Measurements from ENCODE around the gene PAK4.
"Not testable (repeated sequence)": the region's sequence is repeated elsewhere in the genome, so short reads cannot be mapped to it uniquely, and the experiment has no call there.

Gene PAK4

DNA sequence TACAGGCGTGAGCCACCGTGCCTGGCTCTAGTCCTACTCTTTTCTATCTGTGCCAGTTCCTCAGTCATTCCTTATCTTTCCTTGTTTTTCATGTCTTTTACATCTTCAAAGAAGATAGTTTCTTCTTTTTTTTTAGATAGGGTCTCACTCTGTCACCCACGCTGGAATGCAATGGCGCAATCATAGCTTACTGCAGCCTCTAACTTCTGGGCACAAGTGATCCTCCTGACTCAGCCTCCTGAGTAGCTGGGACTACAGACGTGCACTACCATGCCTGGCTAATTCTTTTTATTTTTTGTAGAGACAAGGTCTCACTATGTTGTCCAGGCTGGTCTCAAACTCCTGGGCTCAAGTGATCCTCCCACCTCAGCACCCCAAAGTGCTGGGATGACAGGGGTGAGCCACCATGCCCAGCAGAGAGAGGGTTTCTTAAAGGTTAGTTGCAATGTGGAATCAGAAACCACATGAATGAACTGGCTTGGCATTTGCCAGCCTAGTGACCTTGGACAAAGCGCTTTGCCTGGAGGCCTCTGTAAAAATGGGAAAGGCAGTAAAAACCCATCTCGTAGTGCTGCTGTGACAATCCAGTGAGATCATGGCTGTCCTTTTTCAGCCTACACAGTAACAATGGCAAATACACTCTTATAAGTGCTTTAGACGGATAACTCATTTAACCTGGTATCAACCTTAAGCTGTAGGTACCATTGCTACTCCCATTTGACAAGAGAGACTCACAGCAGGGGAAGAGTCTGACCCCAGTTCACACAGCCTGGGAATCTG is 37.5 kb upstream of the PAK4 start:
- TF ChIP-seq POLR2A (IDR thresholded peaks at IDR 0.05; ENCODE audit: low read depth, low read length) = no peak
- TF ChIP-seq POLR2AphosphoS5 (IDR thresholded peaks at IDR 0.05; ENCODE audit: low read depth, low read length) = no peak
- no peak for TF ChIP-seq TAF1 (IDR thresholded peaks at IDR 0.05; ENCODE audit: borderline replicate concordance, low read depth, low read length)
- FAIRE-seq (no peak), DNase-seq (ENCODE audit: insufficient read length) (no peak)

DNA sequence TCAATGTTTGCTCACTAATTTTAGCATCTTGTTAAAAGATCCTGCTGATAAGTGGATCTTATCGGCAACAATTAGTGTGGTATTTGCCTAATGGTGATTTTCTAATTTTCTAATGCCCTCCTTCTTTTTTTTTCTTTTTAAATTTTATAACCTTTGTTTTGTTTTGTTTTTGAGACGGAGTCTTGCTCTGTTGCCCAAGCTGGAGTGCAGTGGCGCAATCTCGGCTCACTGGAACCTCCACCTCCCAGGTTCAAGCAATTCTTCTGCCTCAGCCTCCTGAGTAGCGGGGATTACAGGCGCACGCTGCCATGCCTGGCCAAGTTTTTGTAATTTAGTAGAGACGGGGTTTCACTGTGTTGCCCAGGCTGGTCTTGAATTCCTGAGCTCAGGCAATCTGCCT is 35.6 kb upstream of the PAK4 start:
- not testable (repeated sequence) for FAIRE-seq

DNA sequence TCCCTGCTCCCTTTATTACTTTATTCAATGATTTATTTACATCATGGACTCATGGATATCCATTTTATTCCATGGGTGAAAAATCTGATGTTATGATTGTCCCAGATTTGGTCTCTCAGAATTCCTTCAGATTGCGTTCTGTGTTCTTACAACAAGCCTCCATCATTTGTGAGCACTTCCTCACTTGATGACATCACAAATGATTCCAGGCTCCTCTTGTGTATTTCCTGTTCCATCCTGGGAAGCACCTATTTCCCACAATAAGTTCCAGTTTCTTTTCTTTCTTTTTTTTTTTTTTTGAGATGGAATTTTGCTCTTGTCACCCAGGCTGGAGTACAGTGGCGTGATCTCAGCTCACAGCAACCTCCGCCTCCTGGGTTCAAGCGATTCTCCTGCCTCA is 34.7 kb upstream of the PAK4 start:
- DNase-seq (ENCODE audit: insufficient read length) (no peak), FAIRE-seq (no peak)
- TF ChIP-seq POLR2A (IDR thresholded peaks at IDR 0.05; ENCODE audit: low read depth, low read length) = no peak
- TF ChIP-seq POLR2AphosphoS5 (IDR thresholded peaks at IDR 0.05; ENCODE audit: low read depth, low read length) = no peak
- no peak for TF ChIP-seq TAF1 (IDR thresholded peaks at IDR 0.05; ENCODE audit: borderline replicate concordance, low read depth, low read length)

More for the DNA sequence above, 35.6 kb upstream of the PAK4 start:
- not testable (repeated sequence) for DNase-seq (ENCODE audit: insufficient read length)

DNA sequence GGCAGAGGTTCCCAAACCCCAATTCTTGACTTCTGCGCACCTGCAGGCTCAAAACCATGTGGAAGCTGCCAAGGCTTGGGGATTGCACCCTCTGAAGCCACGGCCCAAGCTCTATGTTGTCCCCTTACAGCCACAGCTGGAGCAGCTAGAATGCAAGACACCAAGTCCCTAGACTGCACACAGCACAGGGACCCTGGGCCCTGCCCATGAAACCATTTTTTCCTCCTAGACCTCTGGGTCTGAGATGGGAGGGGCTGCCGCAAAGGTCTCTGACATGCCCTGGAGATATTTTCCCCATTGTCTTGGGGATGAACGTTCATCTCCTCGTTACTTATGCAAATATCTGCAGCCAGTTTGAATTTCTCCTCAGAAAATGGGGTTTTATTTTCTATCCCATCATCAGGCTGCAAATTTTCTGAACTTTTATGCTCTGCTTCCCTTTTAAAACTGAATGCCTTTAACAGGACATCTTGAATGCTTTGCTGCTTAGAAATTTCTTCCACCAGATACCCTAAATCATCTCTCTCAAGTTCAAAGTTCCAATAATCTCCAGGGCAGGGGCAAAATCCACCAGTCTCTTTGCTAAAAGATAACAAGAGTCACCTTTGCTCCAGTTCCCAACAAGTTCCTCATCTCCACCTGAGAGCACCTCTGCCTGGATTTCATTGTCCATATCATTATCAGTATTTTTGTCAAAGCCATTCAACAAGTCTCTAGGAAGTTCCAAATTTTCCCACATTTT is 29.6 kb upstream of the PAK4 start:
- DNase-seq (ENCODE audit: insufficient read length); FAIRE-seq: not testable (repeated sequence)

DNA sequence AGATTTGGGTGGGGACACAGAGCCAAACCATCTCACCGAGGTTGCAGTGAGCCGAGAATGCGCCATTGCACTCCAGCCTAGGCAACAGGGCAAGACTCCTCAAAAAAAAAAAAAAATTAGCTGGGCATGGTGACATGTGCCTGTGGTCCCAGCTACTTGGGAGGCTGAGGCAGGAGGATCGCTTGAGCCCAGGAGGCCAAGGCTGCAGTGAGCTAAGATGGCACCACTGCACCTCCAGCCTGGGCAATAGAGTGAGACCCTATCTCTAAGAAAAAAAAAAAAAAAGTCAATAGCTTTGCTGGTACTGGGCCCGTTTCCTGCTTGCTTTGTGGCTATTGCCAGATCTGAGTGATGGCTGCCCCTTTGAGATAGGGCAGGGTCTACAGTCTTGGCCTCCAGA is 28.3 kb upstream of the PAK4 start:
- no peak for FAIRE-seq
- DNase-seq (ENCODE audit: insufficient read length) = no peak

DNA sequence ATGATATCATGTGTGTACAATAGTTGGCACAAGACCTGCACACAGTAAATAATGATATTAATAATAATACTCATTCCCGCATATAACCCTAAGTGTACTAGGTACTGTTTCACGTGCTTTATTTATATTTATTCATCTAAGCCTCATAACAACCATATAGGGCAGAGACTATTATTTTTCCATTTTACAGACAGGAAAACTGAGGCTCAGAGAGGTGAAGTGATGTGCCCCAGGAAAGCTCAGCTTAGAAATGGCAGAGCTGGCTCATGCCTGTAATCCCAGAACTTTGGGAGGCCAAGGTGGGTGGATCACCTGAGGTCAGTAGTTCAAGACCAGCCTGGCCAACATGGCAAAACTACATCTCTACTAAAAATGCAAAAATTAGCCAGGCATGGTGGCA is 27.9 kb upstream of the PAK4 start:
- no peak for DNase-seq (ENCODE audit: insufficient read length)
- FAIRE-seq = no peak
- no peak for TF ChIP-seq POLR2A (IDR thresholded peaks at IDR 0.05; ENCODE audit: low read depth, low read length)
- no peak for TF ChIP-seq TAF1 (IDR thresholded peaks at IDR 0.05; ENCODE audit: borderline replicate concordance, low read depth, low read length)
- no peak for TF ChIP-seq POLR2AphosphoS5 (IDR thresholded peaks at IDR 0.05; ENCODE audit: low read depth, low read length)

More for the DNA sequence above, 28.3 kb upstream of the PAK4 start:
- TF ChIP-seq POLR2AphosphoS5 (IDR thresholded peaks at IDR 0.05; ENCODE audit: low read depth, low read length) (no peak), POLR2A (IDR thresholded peaks at IDR 0.05; ENCODE audit: low read depth, low read length) (no peak), TAF1 (IDR thresholded peaks at IDR 0.05; ENCODE audit: borderline replicate concordance, low read depth, low read length) (no peak)

DNA sequence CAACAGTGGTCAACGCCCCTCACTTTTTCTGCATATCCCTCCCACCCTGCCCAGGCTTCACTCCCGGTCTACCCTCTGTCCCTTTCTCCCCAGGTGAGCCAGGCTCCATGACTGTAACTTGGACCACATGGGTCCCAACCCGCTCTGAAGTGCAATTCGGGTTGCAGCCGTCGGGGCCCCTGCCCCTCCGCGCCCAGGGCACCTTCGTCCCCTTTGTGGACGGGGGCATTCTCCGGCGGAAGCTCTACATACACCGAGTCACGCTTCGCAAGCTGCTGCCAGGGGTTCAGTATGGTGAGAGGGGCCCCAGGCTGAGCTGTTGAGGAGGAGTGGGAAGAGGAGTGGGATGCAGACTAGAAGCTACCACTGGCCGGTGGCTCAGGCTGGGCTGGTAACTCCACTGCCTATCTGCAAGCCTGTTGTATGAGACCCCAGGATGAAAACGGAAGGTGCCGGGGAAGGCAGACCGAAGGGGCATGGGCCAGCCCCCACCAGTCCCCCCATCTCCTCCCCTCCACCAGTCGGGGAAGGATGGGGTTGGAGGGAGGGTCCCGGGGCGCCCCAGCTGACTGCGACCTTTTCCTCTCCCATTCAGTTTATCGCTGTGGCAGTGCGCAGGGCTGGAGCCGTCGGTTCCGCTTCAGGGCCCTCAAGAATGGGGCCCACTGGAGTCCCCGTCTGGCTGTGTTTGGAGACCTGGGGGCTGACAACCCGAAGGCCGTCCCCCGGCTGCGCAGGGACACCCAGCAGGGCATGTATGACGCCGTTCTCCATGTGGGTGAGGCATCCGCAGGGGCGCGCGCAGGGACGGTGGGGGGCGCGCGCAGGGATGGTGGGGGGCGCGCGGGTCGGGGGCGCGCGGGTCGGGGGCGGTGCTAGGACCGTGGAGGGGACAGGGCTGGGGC is 27.0 kb upstream of the PAK4 start:
- TF ChIP-seq POLR2AphosphoS5 (IDR thresholded peaks at IDR 0.05; ENCODE audit: low read depth, low read length) (no peak), POLR2A (IDR thresholded peaks at IDR 0.05; ENCODE audit: low read depth, low read length) (no peak)
- DNase-seq (ENCODE audit: insufficient read length) = no peak
- no peak for FAIRE-seq

DNA sequence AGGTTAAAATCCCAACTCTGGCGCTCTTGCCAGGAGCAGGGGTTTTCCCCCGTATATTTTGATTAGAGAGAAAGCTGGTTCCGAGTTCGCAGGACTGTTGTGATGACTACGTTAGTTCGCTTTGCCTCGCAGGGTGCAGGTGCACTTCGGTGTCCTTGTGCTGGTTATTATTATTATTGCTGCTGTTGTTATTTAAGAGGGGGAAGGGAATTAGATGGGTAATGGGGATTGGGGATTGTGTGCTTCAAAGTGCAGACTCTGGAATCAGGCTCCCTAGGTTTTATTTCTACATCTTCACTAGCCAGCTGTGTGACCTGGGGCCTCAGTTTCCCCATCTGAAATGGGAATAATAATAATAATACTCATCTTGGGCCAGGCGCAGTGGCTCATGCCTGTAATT is 26.2 kb upstream of the PAK4 start:
- FAIRE-seq (no peak), DNase-seq (ENCODE audit: insufficient read length) (no peak)
- TF ChIP-seq POLR2A (IDR thresholded peaks at IDR 0.05; ENCODE audit: low read depth, low read length) (no peak), TAF1 (IDR thresholded peaks at IDR 0.05; ENCODE audit: borderline replicate concordance, low read depth, low read length) (no peak), POLR2AphosphoS5 (IDR thresholded peaks at IDR 0.05; ENCODE audit: low read depth, low read length) (no peak)

DNA sequence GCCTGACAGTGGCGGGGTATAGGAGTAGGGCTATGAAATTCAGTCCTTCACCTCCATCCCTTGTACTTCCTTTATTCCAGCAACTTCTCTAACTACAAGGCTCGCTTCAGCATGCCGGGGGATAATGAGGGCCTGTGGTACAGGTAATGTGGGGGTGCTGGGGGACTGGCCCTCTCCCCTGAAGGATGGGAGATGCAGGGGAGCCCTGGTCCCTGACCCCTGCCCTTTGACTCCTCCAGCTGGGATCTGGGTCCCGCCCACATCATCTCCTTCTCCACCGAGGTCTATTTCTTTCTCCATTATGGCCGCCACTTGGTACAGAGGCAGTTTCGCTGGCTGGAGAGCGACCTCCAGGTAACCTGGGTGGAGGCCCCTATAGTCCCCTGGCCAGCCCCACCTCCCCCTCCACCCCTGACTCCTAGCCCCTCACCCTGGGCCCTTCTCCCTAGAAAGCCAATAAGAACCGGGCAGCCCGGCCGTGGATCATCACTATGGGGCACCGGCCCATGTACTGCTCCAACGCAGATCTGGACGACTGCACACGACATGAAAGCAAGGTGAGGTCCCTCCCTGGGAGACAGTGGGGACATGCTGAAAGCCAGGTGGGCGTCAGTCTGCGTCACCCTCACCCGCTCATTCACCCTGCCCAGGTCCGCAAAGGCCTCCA is 25.0 kb upstream of the PAK4 start:
- no peak for FAIRE-seq
- TF ChIP-seq POLR2A (IDR thresholded peaks at IDR 0.05; ENCODE audit: low read depth, low read length) (no peak), TAF1 (IDR thresholded peaks at IDR 0.05; ENCODE audit: borderline replicate concordance, low read depth, low read length) (no peak), POLR2AphosphoS5 (IDR thresholded peaks at IDR 0.05; ENCODE audit: low read depth, low read length) (no peak)
- DNase-seq (ENCODE audit: insufficient read length) = no peak

DNA sequence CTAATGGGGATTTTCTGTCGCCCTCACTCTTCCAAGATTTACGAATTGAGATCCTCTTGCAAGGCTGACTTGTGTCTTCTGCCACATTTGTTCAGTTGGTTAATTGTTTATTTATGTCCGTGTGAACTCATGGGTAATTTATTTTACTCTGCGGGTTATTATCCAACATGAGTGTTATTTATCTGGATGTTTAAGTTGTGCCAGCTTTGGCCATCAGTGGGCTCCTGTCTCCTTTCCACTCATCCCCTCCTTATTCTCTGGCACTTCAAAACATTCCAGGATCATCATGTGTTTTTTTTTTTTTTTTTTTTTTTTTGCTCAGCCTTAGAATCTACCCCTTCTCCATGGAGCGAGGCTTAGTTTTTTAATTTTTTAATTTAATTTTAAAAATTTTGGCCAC is 22.4 kb upstream of the PAK4 start:
- FAIRE-seq (no peak), DNase-seq (ENCODE audit: insufficient read length) (no peak)
- TF ChIP-seq POLR2AphosphoS5 (IDR thresholded peaks at IDR 0.05; ENCODE audit: low read depth, low read length) (no peak), POLR2A (IDR thresholded peaks at IDR 0.05; ENCODE audit: low read depth, low read length) (no peak), TAF1 (IDR thresholded peaks at IDR 0.05; ENCODE audit: borderline replicate concordance, low read depth, low read length) (no peak)

DNA sequence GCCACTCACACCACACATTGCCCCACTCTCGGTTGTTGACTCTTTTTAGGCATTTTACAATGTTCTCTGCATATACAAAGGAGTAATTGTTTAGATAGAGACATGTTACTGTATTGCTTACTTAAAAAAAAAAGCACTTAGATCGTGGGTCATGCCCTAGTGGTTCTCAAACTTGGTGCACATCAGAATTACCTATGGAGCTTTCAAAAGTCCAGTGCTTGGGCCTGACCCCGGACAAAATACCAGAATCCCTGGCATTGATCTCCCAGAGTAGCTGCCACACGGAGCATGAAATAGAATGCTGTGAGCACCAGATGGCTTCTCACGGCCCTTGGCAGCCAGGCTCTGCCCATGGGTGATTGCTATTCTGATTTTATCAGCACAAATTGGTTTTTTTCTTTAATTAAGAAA is 21.4 kb upstream of the PAK4 start:
- FAIRE-seq = no peak
- DNase-seq (ENCODE audit: insufficient read length) = no peak
- TF ChIP-seq POLR2AphosphoS5 (IDR thresholded peaks at IDR 0.05; ENCODE audit: low read depth, low read length) (no peak), POLR2A (IDR thresholded peaks at IDR 0.05; ENCODE audit: low read depth, low read length) (no peak), TAF1 (IDR thresholded peaks at IDR 0.05; ENCODE audit: borderline replicate concordance, low read depth, low read length) (no peak)
